Chondrocyte (in vitro differentiated cells): Measurements from ENCODE around the gene TAS1R3. TPM values are rescaled to one million over a fixed set of nuclear protein-coding genes. Genes with fewer than 3 reads are reported as not detected.
A peak's percentile ranks its signal among the peaks of the same experiment; 100 is the strongest.

ENCODE experiments used
- DNase-seq: peaks from one replicate; pipeline ENCODE4 v3.0.0; 2021; ENCODE audit warnings: mixed read lengths, low spot score
- H3K27ac Mint-ChIP-seq: one replicate; pipeline ENCODE4 v1.8.0; 2021; ENCODE audit warnings: mild to moderate bottlenecking, moderate library complexity, mixed read lengths; ENCODE audit not compliant: unreplicated experiment
- H3K27me3 Mint-ChIP-seq: 2 replicates; pipeline ENCODE4 v1.8.0; 2021; ENCODE audit warnings: low read depth, mixed read lengths
- H3K36me3 Mint-ChIP-seq: 2 replicates; pipeline ENCODE4 v1.8.0; 2021; ENCODE audit warnings: low read depth, mixed read lengths
- H3K4me1 Mint-ChIP-seq: 2 replicates; pipeline ENCODE4 v1.8.0; 2021; ENCODE audit warnings: low read depth, mild to moderate bottlenecking, mixed read lengths
- H3K4me3 Mint-ChIP-seq: one replicate; pipeline ENCODE4 v1.8.0; 2021; ENCODE audit warnings: mild to moderate bottlenecking, moderate library complexity, mixed read lengths; ENCODE audit not compliant: unreplicated experiment
- H3K9me3 Mint-ChIP-seq: 2 replicates; pipeline ENCODE4 v1.8.0; 2021; ENCODE audit warnings: low read depth, mixed read lengths
- CTCF ChIP-seq: fragments of 200-600 bp; sonication (generic); IDR thresholded peaks from 2 replicates; pipeline ENCODE4 v1.5.0; 2021; ENCODE audit warnings: antibody characterized with exemption, mild to moderate bottlenecking, moderate library complexity
- total RNA-seq: library from RNA; stranded (reverse); gene quantifications from 3 replicates; pipeline ENCODE4 v1.2.1, GENCODE V29; 2021

Gene TAS1R3
- total RNA-seq, 1 donor from 2014 or later, result 0.37 TPM

- peak overlapping the region; percentile 82 for H3K4me3 Mint-ChIP-seq
- H3K9me3 Mint-ChIP-seq, result no peaks in the 10 kb centered on the region
- peak; percentile 28 for TF ChIP-seq CTCF
- no peaks in the 10 kb centered on the region for H3K36me3 Mint-ChIP-seq
- H3K27me3 Mint-ChIP-seq, result no peaks in the 10 kb centered on the region
- H3K27ac Mint-ChIP-seq, result peak overlapping the region; percentile 32
- DNase-seq, result no peak
- peaks cover 30% of the 10 kb centered on the region for H3K4me1 Mint-ChIP-seq
Observed at GRCh38 chr1:1305300-1306069, 25.6 kb upstream of the TAS1R3 start.

GRCh38 chr1:1306070-1306660 is 24.9 kb upstream of the TAS1R3 start:
- peak overlapping the region; percentile 32 for H3K27ac Mint-ChIP-seq

GRCh38 chr1:1306661-1307260 is 24.3 kb upstream of the TAS1R3 start:
- Mint-ChIP-seq H3K27ac (peak overlapping the region; percentile 66), H3K4me1 (peaks cover 30% of the 10 kb centered on the region), H3K9me3 (no peaks in the 10 kb centered on the region), H3K36me3 (no peaks in the 10 kb centered on the region), H3K27me3 (no peaks in the 10 kb centered on the region), H3K4me3 (peak overlapping the region; percentile 82)
- TF ChIP-seq CTCF, result no peak
- DNase-seq, result no peak

More at GRCh38 chr1:1306070-1306660, 24.9 kb upstream of the TAS1R3 start:
- Mint-ChIP-seq H3K27me3 (no peaks in the 10 kb centered on the region), H3K9me3 (no peaks in the 10 kb centered on the region), H3K36me3 (no peaks in the 10 kb centered on the region), H3K4me3 (peak overlapping the region; percentile 82), H3K4me1 (peaks cover 30% of the 10 kb centered on the region)
- peak; percentile 42 for TF ChIP-seq CTCF
- DNase-seq, result no peak

GRCh38 chr1:1307261-1307922 is 23.7 kb upstream of the TAS1R3 start:
- Mint-ChIP-seq H3K27ac (peak overlapping the region; percentile 66), H3K4me3 (peak overlapping the region; percentile 82), H3K36me3 (no peaks in the 10 kb centered on the region), H3K4me1 (peaks cover 30% of the 10 kb centered on the region), H3K9me3 (no peaks in the 10 kb centered on the region), H3K27me3 (no peaks in the 10 kb centered on the region)
- TF ChIP-seq CTCF, result no peak
- no peak for DNase-seq
